GM12878 (cell line): ENCODE results near the gene VPS26A. TPM values are rescaled to one million over a fixed set of nuclear protein-coding genes. Genes with fewer than 3 reads are reported as not detected.

Experiments
- BCL11A ChIP-seq: IDR thresholded peaks from 2 replicates; pipeline ENCODE4 v1.6.1; 2011; ENCODE audit warnings: low read depth, low read length
- BRCA1 ChIP-seq: IDR thresholded peaks from 2 replicates; pipeline ENCODE4 v1.6.1; 2011; ENCODE audit warnings: low read depth, low read length, improper control_type of control experiment
- CBX3 ChIP-seq: fragments of 200-600 bp; sonication (generic); IDR thresholded peaks from 2 replicates; pipeline ENCODE4 v1.6.1; 2016; ENCODE audit warnings: low read depth, borderline replicate concordance
- E2F4 ChIP-seq: IDR thresholded peaks from 2 replicates; pipeline ENCODE4 v1.6.1; 2012; ENCODE audit warnings: low read depth, low read length, improper control_type of control experiment
- EED ChIP-seq: sonication (generic); IDR thresholded peaks from 2 replicates; pipeline ENCODE4 v1.6.1; 2016; ENCODE audit warnings: antibody characterized with exemption, low read depth
- EZH2 ChIP-seq: IDR thresholded peaks from 2 replicates; pipeline ENCODE4 v1.6.1; 2012; ENCODE audit warnings: low read depth, mild to moderate bottlenecking, control low read depth, inconsistent platforms, low read length, borderline replicate concordance; ENCODE audit not compliant: control insufficient read depth
- GABPA ChIP-seq: IDR thresholded peaks from 2 replicates; pipeline ENCODE4 v1.6.1; 2014; ENCODE audit warnings: antibody characterized with exemption, low read depth, mild to moderate bottlenecking, inconsistent platforms
- IKZF1 ChIP-seq: fragments of 450-650 bp; conservative IDR thresholded peaks from 2 replicates; pipeline ENCODE4 v1.6.1; 2017; ENCODE audit warnings: antibody characterized with exemption, mild to moderate bottlenecking
- KLF5 ChIP-seq: fragments of 450-650 bp; IDR thresholded peaks from 2 replicates; pipeline ENCODE4 v1.6.1; 2014; ENCODE audit warnings: mild to moderate bottlenecking; ENCODE audit not compliant: partially characterized antibody
- LARP7 ChIP-seq: fragments of 450-650 bp; IDR thresholded peaks from 2 replicates; pipeline ENCODE4 v1.6.1; 2017; ENCODE audit warnings: mild to moderate bottlenecking
- MEF2A ChIP-seq: IDR thresholded peaks from 2 replicates; pipeline ENCODE4 v1.6.1; 2011; ENCODE audit warnings: low read depth, mild to moderate bottlenecking, low read length, moderate library complexity; ENCODE audit not compliant: insufficient read depth
- MTA3 ChIP-seq: IDR thresholded peaks from 2 replicates; pipeline ENCODE4 v1.6.1; 2012; ENCODE audit warnings: low read length, inconsistent platforms, borderline replicate concordance
- PAX8 ChIP-seq: fragments of 450-650 bp; IDR thresholded peaks from 2 replicates; pipeline ENCODE4 v1.6.1; 2017; ENCODE audit warnings: mild to moderate bottlenecking, moderate library complexity
- POLR2A ChIP-seq: IDR thresholded peaks from 2 replicates; pipeline ENCODE4 v1.6.1; 2011; ENCODE audit warnings: low read depth, mild to moderate bottlenecking, low read length
- RUNX3 ChIP-seq: IDR thresholded peaks from 2 replicates; pipeline ENCODE4 v1.6.1; 2012; ENCODE audit warnings: low read length, inconsistent platforms
- SREBF2 ChIP-seq: IDR thresholded peaks from 2 replicates; pipeline ENCODE4 v1.6.1; 2012; ENCODE audit warnings: mild to moderate bottlenecking, low read length
- SRF ChIP-seq, 2 experiments: IDR thresholded peaks; 2 replicates each; pipeline ENCODE4 v1.6.1; 2011; ENCODE audit warnings: low read depth in 2 of 2, low read length in 2 of 2, mild to moderate bottlenecking in 1 of 2, moderate library complexity in 1 of 2
- YY1 ChIP-seq: IDR thresholded peaks from 2 replicates; pipeline ENCODE4 v1.6.1; 2011; ENCODE audit warnings: low read depth, mild to moderate bottlenecking, low read length
- ZNF622 ChIP-seq: fragments of 450-650 bp; IDR thresholded peaks from 2 replicates; pipeline ENCODE4 v1.6.1; 2017; ENCODE audit warnings: mild to moderate bottlenecking, inconsistent platforms
- polyA plus RNA-seq, 11 experiments: library from polyadenylated mRNA; depleted of rRNA in 4 of 11; unstranded in 6 of 11; stranded (reverse) in 5 of 11; fragments of >200 nt; fragmentation: Nextera tagmentation in 4 of 11; fragmentation: Illumina TruSeq in 1 of 11; extraction: Ambion mirVana in 4 of 11; extraction: Trizol in 1 of 11; gene quantifications; 1 replicate in 1 of 11; 2 replicates in 10 of 11; pipeline versions ENCODE4 v1.2.1 to v1.2.3, GENCODE V29; 2011 to 2016; ENCODE audit warnings: inconsistent platforms in 2 of 11, missing spikeins in 2 of 11, low read depth in 1 of 11
- total RNA-seq, 4 experiments: library from RNA; depleted of rRNA in 3 of 4; stranded (reverse); fragments of >200 nt in 3 of 4; fragmentation: Illumina TruSeq in 1 of 4; extraction: Trizol in 1 of 4; gene quantifications; 2 replicates each; pipeline versions ENCODE4 v1.2.1 to v1.2.3, GENCODE V29; 2013 to 2021
- TF ChIP-seq, protein P1 (sequence below): IDR thresholded peaks from 2 replicates; pipeline ENCODE4 v1.6.1; 2011; ENCODE audit warnings: mild to moderate bottlenecking, low read depth, low read length, moderate library complexity; ENCODE audit not compliant: insufficient replicate concordance
- TF ChIP-seq, protein P2 (sequence below): fragments of 450-650 bp; IDR thresholded peaks from 2 replicates; pipeline ENCODE4 v1.6.1; 2016; ENCODE audit warnings: mild to moderate bottlenecking
- TF ChIP-seq, protein P3 (sequence below): fragments of 450-650 bp; formaldehyde crosslinking; IDR thresholded peaks from 2 replicates; pipeline ENCODE4 v1.4.0; 2020; ENCODE audit warnings: mild to moderate bottlenecking, moderate library complexity
- TF ChIP-seq, protein P4 (sequence below): IDR thresholded peaks from 2 replicates; pipeline ENCODE4 v1.6.1; 2011; ENCODE audit warnings: low read depth, low read length, improper control_type of control experiment, borderline replicate concordance

Gene VPS26A
- total and polyA plus RNA-seq, 10 of the 15 experiments (the other 5 are each of a cell fraction or from before 2014, with no cell fraction given) = 16.8 to 72.3 (median 26.8) TPM

DNA sequence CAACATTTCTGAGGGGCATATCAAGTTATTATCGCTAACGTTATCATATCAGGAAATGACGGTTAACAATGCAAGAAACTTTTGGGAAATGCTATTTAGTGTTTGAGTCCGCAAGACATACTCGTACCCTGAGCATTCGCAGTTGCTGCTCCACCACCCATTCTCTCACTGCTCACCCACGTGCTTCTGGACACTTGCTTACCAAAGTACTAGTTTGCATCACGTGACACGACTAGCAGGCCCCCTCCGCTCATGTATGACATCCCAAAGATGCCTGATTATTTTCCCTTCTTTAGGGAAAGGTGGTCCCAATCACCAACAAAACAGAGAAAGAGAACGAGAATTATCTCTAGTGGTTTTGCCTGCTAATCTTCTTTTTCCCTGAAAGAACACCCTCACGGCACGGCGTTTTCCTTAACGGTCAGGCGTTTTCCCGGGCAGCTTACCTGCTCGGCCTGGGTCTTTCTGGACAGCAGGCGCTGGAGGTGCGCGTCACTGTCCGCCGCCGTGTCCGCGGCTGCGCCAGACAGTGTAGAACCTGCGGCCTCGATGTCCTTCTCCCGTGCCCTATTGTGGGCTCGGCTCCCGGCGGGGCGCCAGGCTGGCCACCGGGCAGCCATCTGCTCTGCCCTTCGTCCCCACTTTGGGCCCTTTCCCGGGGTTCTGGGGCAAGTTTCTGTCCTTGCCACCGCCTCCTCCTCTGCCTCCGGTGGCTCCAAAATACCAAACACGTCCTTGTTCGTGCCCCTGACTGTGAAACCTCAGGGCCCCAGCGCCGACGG lies 56.0 kb downstream of the VPS26A start, which contains the start of gene SUPV3L1 (continued):
- TF ChIP-seq, protein P1, sequence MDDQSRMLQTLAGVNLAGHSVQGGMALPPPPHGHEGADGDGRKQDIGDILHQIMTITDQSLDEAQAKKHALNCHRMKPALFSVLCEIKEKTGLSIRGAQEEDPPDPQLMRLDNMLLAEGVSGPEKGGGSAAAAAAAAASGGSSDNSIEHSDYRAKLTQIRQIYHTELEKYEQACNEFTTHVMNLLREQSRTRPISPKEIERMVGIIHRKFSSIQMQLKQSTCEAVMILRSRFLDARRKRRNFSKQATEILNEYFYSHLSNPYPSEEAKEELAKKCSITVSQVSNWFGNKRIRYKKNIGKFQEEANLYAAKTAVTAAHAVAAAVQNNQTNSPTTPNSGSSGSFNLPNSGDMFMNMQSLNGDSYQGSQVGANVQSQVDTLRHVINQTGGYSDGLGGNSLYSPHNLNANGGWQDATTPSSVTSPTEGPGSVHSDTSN = peak; percentile 20
- TF ChIP-seq POLR2A (peak; percentile 92), EZH2 (no peak), SREBF2 (no peak), BRCA1 (no peak), BCL11A (no peak), PAX8 (peak; percentile 52; the same call in 1 of the 2 replicates), IKZF1 (peak; percentile 97), SRF (IDR thresholded peaks at IDR 0.05; ENCODE audit: low read depth in 2 of 2, low read length in 2 of 2) (peak; percentile 17 to 91; a peak in 2 of 4 replicates), KLF5 (peak; percentile 78), MEF2A (no peak), CBX3 (no peak), YY1 (peak; percentile 39; the same call in 1 of the 2 replicates), MTA3 (no peak; the same call in 1 of the 2 replicates), E2F4 (no peak), ZNF622 (no peak), RUNX3 (peak; percentile 47), LARP7 (peak; percentile 82), EED (no peak), GABPA (no peak)
- TF ChIP-seq, protein P2, sequence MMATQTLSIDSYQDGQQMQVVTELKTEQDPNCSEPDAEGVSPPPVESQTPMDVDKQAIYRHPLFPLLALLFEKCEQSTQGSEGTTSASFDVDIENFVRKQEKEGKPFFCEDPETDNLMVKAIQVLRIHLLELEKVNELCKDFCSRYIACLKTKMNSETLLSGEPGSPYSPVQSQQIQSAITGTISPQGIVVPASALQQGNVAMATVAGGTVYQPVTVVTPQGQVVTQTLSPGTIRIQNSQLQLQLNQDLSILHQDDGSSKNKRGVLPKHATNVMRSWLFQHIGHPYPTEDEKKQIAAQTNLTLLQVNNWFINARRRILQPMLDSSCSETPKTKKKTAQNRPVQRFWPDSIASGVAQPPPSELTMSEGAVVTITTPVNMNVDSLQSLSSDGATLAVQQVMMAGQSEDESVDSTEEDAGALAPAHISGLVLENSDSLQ = peak; percentile 62; the same call in 1 of the 2 replicates
- TF ChIP-seq, protein P3, sequence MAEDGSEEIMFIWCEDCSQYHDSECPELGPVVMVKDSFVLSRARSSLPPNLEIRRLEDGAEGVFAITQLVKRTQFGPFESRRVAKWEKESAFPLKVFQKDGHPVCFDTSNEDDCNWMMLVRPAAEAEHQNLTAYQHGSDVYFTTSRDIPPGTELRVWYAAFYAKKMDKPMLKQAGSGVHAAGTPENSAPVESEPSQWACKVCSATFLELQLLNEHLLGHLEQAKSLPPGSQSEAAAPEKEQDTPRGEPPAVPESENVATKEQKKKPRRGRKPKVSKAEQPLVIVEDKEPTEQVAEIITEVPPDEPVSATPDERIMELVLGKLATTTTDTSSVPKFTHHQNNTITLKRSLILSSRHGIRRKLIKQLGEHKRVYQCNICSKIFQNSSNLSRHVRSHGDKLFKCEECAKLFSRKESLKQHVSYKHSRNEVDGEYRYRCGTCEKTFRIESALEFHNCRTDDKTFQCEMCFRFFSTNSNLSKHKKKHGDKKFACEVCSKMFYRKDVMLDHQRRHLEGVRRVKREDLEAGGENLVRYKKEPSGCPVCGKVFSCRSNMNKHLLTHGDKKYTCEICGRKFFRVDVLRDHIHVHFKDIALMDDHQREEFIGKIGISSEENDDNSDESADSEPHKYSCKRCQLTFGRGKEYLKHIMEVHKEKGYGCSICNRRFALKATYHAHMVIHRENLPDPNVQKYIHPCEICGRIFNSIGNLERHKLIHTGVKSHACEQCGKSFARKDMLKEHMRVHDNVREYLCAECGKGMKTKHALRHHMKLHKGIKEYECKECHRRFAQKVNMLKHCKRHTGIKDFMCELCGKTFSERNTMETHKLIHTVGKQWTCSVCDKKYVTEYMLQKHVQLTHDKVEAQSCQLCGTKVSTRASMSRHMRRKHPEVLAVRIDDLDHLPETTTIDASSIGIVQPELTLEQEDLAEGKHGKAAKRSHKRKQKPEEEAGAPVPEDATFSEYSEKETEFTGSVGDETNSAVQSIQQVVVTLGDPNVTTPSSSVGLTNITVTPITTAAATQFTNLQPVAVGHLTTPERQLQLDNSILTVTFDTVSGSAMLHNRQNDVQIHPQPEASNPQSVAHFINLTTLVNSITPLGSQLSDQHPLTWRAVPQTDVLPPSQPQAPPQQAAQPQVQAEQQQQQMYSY (CRISPR knock-in tag) = peak; percentile 84
- TF ChIP-seq, protein P4, sequence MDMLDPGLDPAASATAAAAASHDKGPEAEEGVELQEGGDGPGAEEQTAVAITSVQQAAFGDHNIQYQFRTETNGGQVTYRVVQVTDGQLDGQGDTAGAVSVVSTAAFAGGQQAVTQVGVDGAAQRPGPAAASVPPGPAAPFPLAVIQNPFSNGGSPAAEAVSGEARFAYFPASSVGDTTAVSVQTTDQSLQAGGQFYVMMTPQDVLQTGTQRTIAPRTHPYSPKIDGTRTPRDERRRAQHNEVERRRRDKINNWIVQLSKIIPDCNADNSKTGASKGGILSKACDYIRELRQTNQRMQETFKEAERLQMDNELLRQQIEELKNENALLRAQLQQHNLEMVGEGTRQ = peak; percentile 97
